Left renal pelvis (tissue), 4 donors: Measurements from ENCODE around the gene GATD1. TPM values are rescaled to one million over a fixed set of nuclear protein-coding genes. Genes with fewer than 3 reads are reported as not detected.

ENCODE experiments used
- DNase-seq, 4 donors: peaks; one replicate each; pipeline ENCODE4 v3.0.0-alpha.2; 2013; ENCODE audit warnings: low read depth in 4 of 4, low spot score in 3 of 4
- polyA plus RNA-seq, 4 donors: library from polyadenylated mRNA; unstranded; fragments of 120-200 nt; gene quantifications; one replicate each; pipeline ENCODE4 v1.2.1, GENCODE V29; 2013; ENCODE audit not compliant: insufficient read length in 4 of 4

Gene GATD1
- polyA plus RNA-seq, 4 donors = 48.2 to 109 (median 59.7) TPM

DNA sequence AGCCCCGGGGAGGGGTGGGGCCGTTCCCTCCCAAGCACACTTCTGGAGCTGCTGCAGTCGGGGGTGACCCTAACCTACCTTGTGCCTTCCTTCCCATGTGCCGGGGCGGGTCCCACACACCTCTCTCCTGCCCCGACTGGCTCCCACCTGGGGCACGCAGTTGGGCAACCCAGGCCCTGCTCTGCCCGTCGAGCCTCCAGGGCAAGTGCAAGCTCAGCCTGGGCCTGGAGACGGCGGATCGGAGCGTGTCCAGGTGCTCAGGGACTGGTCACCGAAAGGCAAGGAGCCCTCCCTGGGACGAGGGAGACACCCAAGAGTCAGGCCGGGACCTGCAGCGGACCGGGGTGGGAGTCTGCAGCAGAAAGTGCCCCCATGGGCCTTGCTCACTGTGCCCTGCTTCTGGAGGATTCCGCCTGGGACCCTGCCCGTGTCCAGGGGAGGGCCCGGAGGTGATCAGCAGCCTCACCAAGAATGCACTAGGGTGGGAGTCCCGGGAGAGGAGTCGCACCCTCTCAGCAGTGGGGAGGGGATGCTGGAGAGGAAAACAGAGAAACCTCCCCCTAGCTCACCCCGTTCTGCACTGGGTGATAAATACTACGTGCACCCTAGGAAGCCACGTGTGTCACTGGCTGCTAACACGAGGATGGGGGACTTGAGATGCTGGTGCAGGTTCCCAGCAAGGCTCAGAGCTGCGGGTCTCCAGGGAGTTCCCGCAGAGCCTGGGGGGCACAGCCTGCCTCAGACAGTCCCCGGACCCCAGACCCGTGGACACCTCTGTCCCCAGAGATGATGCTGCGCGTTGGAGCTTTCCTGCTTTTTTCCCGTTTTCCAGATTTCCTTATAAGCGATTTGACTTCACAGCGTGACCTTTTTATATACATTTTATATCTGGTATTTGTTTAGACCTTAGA is 5.2 kb upstream of the GATD1 start:
- DNase-seq = no peak

DNA sequence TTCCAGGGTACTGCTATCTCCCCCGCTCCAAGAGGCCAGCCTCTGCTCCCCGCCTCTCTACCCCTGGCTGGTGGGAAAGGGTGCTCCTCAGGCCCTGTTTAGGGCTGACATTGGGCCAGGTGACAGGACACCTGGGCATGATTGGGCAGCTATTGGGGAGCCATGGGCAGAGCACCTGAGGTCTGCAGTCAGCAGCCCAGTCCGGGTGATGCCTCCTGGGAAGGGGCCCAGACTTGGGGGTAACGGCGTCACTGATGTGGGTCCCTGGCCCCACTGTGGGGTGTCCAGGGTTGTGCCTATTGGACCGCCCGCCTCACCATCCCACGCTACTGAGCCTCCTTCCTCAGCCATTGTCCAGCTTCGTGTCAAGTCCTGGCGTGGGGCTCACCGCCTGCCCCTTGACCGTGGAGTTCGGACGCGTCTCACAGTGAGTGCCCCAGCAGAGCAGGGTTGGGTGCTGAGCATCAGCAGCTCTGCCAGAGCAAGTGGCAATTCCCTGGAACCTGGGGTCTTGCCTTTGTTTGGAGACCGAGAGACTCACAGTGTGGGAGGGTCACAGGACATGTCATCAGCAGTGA is 2.8 kb upstream of the GATD1 start:
- DNase-seq = no peak

- no peak for DNase-seq
These were observed 2.0 kb upstream of the GATD1 start for GRCh38 chr11:778976-779954.

DNA sequence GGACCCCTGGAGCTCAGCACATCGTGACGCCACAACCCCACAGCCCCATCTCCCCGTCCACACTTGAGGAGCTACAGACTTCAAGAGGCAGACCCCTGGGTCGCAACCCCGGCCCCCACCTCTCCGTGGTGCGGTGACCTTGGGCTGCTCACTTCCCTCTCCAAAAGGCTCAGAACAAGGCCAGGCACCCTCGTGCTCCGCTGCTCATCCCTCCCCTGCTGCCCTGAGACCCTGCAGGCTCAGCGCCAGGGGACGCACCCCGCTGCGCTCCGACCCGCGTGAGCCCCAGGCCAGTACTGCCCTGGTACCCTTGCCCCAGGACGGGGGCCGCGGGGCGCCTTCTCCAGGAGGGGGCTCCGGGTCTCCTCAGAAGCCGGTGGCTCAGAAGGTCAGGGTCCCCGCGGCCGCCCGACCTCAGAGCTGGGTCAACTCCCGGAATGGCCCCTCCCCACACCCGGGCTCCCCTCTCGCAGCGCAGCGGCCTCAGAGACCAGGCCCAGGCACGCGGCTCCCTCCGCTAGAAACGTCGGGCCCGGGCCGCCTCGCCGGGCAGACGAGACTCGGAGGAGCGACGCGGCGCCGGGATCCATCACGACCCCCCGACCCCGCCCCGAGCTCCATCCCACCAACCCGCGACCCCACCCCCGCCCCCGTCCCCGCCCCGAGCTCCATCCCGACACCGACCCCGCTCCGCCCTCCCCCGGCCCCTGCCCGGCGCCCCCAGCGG is 563 bp downstream of the GATD1 start:
- DNase-seq = no peak

DNA sequence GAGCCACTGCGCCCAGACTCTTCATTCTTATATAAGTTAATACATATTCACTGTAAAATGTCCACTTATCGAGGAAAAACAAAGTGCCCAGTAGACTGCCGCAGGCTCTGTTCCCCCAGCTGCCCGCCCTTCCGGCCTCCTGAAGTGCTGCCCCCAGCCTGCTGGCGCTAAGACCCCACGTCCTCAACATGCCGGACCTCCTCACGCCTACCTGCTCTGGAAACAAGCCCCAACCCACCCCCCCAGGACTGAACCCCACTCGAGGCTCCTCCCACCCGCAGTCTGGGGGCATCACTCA is 1.1 kb downstream of the GATD1 start:
- no peak for DNase-seq

DNA sequence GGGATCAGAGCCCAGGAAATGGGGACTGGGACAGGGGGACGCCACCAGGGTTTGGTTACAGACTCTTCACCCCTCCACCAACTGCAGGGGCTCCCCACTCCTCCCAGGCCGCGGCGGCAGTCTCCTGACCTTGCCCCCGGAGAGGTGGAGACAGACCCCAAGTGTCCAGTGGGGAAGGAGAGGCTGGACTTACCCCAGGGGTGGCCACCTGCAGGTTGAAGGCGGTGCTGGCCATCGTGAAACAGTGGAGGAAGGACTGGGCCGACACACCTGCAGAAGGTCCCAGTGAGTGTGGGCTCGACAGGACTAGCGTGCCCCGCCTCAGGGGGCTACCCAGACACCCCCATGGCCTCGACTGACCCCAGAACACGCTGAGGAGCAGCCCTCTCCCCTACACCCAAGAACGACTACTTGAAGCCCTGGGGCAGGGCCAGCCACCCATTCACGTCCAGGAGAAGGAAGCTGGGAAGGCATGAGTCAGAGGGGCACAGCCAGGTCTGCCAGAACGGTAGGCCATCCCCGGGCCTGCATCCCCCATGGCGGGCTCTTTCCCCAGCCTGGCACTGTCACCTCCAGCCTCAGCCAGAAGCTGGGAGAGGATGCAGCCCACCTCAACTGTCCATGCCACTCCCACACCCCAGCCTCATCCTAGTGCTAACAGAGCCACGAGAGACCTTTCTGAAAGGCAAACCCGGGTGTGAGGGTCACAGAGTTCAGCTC is 2.3 kb downstream of the GATD1 start:
- no peak for DNase-seq

DNA sequence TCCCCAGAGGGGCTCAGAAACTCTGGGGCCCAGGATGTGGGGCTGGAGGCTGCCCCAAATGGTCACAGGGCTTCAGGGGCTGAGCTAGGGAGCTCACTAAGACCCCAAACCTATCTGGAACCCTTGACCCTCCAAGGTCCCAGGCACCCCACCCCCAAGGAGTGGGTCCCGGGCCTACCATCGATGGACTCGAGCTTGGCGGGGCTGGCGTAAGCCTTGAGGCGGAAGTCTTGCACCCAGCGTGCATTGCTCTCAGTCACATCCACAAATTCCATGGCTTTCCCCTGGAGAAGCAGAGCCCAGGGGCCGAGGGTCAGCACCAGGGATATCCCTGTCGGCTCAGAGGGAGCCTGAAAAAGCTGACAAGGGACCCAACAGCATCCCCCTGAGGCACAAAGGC is 3.5 kb downstream of the GATD1 start:
- no peak for DNase-seq

- DNase-seq = no peak
These were observed 3.9 kb downstream of the GATD1 start for GRCh38 chr11:773425-773824.

- no peak for DNase-seq
These were observed 4.6 kb downstream of the GATD1 start for GRCh38 chr11:772429-773390.

DNA sequence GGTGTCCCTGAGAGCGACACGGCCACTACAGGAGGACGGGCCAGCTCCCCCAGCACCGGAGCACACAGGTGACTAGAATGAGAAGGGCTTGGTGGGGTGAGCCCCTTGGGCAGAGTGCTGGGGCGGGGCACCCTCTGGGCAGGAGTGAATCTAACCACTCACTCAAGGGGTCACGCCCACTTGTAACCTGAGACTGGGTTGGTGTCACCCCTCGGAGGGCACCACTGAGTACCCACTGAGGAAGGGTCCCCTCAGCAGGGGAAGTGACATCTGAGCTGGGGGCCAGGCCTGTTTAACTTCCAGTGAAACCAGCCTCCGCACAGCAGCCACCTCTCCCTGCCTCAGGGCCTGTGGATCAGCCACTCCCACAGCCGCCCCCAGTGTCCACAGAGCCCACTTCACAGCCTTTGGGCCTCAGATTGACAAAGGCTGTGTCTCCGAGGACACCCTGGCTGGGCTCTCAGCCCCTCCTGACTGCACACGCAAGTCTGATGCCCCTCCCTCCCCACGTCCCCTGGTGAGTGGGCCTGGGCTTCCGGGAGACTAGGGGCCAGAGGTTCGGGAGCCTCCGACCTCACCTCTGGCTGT is 5.6 kb downstream of the GATD1 start:
- no peak for DNase-seq

- DNase-seq = no peak
These were observed 6.4 kb downstream of the GATD1 start for GRCh38 chr11:770642-771616.

DNA sequence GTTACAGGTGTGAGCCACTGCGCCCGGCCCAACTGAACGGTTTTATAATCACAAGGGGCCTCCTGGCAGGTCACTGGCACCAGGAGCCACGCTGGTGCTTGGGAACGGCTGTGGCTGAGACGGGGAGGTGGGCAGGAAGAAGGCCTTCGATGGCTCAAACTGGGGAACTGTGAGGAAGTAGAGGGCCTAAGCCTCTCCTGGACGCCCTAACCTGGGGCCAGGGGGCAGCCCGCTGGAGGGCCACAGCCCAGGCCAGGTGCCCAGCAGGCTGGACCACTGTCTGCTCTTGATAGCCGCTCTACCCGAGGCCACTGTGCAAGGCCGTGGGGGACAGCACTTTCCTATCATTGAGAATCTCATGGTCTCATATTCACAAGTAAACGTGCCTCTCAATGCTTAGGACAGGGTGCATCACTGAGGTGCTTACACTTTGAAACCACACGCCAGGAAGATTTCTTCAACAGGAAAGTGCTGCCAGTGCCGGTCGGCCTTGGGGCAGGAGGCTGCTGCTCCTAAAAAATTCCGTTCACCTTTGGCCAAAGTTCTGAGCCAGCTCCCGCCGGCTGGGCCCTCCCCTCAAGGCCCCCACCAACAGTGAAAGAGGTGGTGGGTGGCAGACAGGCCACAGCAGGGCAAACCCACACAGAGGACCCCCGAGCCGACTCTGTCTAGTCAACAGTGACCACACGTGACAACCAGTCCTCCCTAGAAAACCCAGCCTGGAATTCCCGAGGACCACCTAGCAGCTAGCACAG is 7.2 kb downstream of the GATD1 start:
- DNase-seq = no peak

DNA sequence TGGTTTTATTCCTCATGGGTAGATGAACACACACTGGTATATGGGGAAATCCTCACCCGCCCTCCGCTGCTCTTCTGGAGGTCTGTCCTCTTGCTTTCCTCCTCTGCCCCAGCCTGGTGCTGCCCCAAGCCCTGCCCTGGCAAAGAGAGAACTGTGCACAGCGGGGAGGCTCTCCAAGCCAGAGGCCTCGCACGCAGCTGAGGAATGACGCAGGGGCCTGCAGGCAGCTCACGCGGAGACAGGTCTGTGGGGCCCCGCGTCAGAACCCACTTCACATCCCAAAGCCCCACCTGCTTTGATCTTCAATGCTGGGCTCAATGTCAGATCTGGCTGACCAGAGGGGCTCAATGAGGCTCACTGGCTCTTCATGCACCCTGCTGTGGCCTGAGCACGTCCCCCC is 10.0 kb downstream of the GATD1 start:
- DNase-seq = no peak

GRCh38 chr11:766936-767210 is 10.4 kb downstream of the GATD1 start:
- no peak for DNase-seq

DNA sequence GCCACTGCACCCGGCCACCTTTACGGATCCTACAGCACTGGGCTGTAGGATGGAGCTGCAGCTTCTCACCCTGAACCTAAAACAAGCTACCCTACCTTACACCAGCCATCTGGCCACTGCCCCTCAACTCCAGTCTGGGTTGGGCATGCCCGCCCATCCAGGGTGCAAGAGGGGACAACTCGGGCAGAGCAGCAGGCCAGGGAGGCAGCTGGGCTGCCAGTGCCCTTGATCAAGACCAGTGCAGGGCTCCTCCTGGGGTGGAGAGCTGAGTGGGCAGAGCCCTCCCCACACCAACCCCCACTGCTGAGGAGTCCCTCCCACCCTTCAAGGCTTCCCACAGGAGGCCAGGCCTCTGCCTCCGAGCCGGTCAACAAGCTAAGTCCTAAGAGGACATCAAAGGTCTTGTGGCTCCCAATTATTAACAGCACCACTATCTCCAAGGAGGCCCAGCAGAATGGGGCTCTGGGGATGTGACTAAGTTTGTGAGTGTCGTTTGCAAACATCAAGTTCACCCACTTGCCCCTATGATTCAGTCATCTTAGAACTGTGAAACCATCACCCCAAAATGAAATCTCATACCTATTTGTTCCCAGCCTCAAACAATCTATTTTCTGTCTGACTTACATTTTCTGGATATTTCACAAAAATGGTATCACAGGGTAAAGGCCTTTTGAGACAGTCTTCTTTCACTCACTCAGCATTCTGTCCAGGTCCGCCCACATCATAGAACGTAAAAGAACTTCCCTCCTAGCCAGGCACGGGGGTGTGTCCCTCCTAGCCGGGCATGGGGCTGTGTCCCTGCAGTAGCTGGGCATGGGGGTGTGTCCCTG is 11.0 kb downstream of the GATD1 start:
- DNase-seq = no peak

DNA sequence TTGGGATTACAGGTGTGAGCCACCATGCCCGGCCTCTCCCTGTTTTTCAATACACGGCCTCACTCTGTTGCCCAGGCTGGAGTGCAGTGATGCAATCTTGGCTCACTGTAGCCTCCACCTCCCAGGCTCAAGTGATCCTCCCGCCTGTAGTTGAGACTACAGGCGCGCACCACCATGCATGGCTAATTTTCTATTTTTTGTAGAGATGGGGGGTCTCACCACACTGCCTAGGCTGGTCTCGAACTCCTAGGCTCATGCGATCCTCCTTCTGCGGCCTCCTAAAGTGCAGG is 11.5 kb downstream of the GATD1 start:
- DNase-seq = no peak
